Measurements from ENCODE around the gene BTG2. TPM values are rescaled to one million over a fixed set of nuclear protein-coding genes. Genes with fewer than 3 reads are reported as not detected.

Gene BTG2
- polyA plus RNA-seq, 2 of the 4 experiments (the other 2 are of a cell fraction) = 7.2 to 16.4 TPM

DNA sequence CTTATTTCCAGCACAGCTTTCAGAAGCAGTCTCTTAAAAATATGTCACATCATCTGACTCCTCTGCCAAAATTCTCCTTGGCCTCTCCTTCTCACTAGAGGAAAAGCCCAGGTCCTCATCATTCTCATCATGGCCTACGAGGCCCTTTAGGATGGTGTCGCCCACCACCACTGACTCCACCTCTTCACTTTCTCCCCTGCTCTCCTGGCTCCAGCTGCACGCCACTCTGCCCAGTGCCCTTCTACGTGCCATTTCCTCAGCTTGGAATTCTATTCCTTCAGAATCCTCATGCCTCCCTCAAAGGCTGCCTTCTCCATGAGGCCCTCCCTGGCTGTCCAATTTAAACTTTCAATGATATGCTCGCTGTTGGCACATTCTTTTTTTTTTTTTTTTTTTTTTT, 25.3 kb upstream of the BTG2 start:
- ChIA-PET POLR2A (interaction anchor here (0.8 to 1.7 kb wide), 2 partner anchors 25 to 26 kb away, joined by 3 to 5 read pairs; no protein-coding TSS in a partner anchor), CTCF (interaction anchor here (0.5 to 21.3 kb wide), 9 partner anchors 10 to 1211 kb away, joined by 3 to 510 read pairs (median 4); partner anchors contain the start of gene FMOD)
- Histone ChIP-seq H3K4me2 (no peak overlapping the region), H3K4me1 (peaks cover 8% of the 10 kb centered on the region; the same call in 2 of the 3 replicates), H3K27ac (no peak overlapping the region), H3K9me3 (no peaks in the 10 kb centered on the region), H3K4me3 (no peak overlapping the region)
- 82% methylated on average over 5 of the region's 5 CpGs for WGBS (ENCODE audit: missing lambda C conversion rate)
- TF ChIP-seq CTCF (IDR thresholded peaks at IDR 0.05) (no peak), RFX5 (IDR thresholded peaks at IDR 0.05) (no peak), NFE2L2 (conservative IDR thresholded peaks at IDR 0.05; ENCODE audit: low read length) (no peak), FOSL2 (IDR thresholded peaks at IDR 0.05) (no peak), FOSL2 (CRISPR knock-in tag; IDR thresholded peaks at IDR 0.05) (no peak), GATA3 (IDR thresholded peaks at IDR 0.05; ENCODE audit: borderline replicate concordance) (no peak), MAX (IDR thresholded peaks at IDR 0.05) (no peak), HEYL (CRISPR knock-in tag; IDR thresholded peaks at IDR 0.05) (no peak), ESRRA (IDR thresholded peaks at IDR 0.05; ENCODE audit: borderline replicate concordance, low read length) (no peak), HOXA7 (CRISPR knock-in tag; IDR thresholded peaks at IDR 0.05) (no peak), HOXB5 (CRISPR knock-in tag; IDR thresholded peaks at IDR 0.05) (no peak), TP53 (CRISPR knock-in tag; IDR thresholded peaks at IDR 0.05) (no peak), NPAS2 (CRISPR knock-in tag; IDR thresholded peaks at IDR 0.05; ENCODE audit: borderline replicate concordance) (no peak), CBX2 (IDR thresholded peaks at IDR 0.05; ENCODE audit: borderline replicate concordance, low read depth) (no peak), POLR2A (IDR thresholded peaks at IDR 0.05; ENCODE audit: low read length) (no peak), RNF2 (IDR thresholded peaks at IDR 0.05; ENCODE audit: borderline replicate concordance, low read depth) (no peak)
- TF ChIP-seq, protein P1, sequence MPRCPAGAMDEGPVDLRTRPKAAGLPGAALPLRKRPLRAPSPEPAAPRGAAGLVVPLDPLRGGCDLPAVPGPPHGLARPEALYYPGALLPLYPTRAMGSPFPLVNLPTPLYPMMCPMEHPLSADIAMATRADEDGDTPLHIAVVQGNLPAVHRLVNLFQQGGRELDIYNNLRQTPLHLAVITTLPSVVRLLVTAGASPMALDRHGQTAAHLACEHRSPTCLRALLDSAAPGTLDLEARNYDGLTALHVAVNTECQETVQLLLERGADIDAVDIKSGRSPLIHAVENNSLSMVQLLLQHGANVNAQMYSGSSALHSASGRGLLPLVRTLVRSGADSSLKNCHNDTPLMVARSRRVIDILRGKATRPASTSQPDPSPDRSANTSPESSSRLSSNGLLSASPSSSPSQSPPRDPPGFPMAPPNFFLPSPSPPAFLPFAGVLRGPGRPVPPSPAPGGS (IDR thresholded peaks at IDR 0.05) = no peak
- no peak for DNase-seq (ENCODE audit: low read depth in 1 of 2, low spot score in 1 of 2)
- ATAC-seq = no peak
- FAIRE-seq = no peak

- ATAC-seq (peak; percentile 60 to 85; a peak in 4 of 6 replicates), DNase-seq (ENCODE audit: low read depth in 1 of 2, low spot score in 1 of 2) (peak; percentile 28 to 60), FAIRE-seq (no peak)
- H3K4me3 ChIP-seq = no peak overlapping the region
- peaks cover 8% of the 10 kb centered on the region; the same call in 2 of the 3 replicates for H3K4me1 ChIP-seq
- ChIA-PET POLR2A (interaction anchor here (0.8 to 1.7 kb wide), 3 partner anchors 24 to 46 kb away, joined by 3 to 5 read pairs (median 3); no protein-coding TSS in a partner anchor), CTCF (interaction anchor here (0.6 to 21.3 kb wide), 9 partner anchors 11 to 114 kb away, joined by 3 to 510 read pairs (median 4); partner anchors contain the start of gene FMOD)
- 0 out of 3 replicates have a peak overlapping the region, but pooled peaks have one; percentile 5 for H3K4me2 ChIP-seq
- H3K27ac ChIP-seq = no peak overlapping the region
- 56% methylated on average over 3 of the region's 3 CpGs for WGBS (ENCODE audit: missing lambda C conversion rate)
- H3K9me3 ChIP-seq = no peaks in the 10 kb centered on the region
- TF ChIP-seq, protein P1 (IDR thresholded peaks at IDR 0.05) = no peak
- TF ChIP-seq RNF2 (IDR thresholded peaks at IDR 0.05; ENCODE audit: borderline replicate concordance, low read depth) = no peak
- no peak for TF ChIP-seq E2F6 (IDR thresholded peaks at IDR 0.05; ENCODE audit: borderline replicate concordance, low read depth)
- TF ChIP-seq BHLHE40 (IDR thresholded peaks at IDR 0.05; ENCODE audit: low read depth, low read length) = no peak
- TF ChIP-seq PHF8 (IDR thresholded peaks at IDR 0.05; ENCODE audit: borderline replicate concordance, low read depth) = no peak
- TF ChIP-seq MAFK (IDR thresholded peaks at IDR 0.05; ENCODE audit: partially characterized antibody) = no peak
- no peak for TF ChIP-seq EHF (CRISPR knock-in tag; IDR thresholded peaks at IDR 0.05)
- TF ChIP-seq RCOR1 (IDR thresholded peaks at IDR 0.05; ENCODE audit: low read depth, low read length) = no peak
- no peak for TF ChIP-seq TFCP2L1 (CRISPR knock-in tag; IDR thresholded peaks at IDR 0.05)
- no peak for TF ChIP-seq EHMT2 (IDR thresholded peaks at IDR 0.05; ENCODE audit: low read depth)
- no peak for TF ChIP-seq JUNB (IDR thresholded peaks at IDR 0.05)
- no peak for TF ChIP-seq HEYL (CRISPR knock-in tag; IDR thresholded peaks at IDR 0.05)
- no peak for TF ChIP-seq NR3C1 (IDR thresholded peaks at IDR 0.05)
- TF ChIP-seq HOXB5 (CRISPR knock-in tag; IDR thresholded peaks at IDR 0.05) = no peak
- TF ChIP-seq ZNF302 (CRISPR knock-in tag; IDR thresholded peaks at IDR 0.05) = no peak
- no peak for TF ChIP-seq KDM1A (IDR thresholded peaks at IDR 0.05; ENCODE audit: low read depth)
- TF ChIP-seq, protein P2, sequence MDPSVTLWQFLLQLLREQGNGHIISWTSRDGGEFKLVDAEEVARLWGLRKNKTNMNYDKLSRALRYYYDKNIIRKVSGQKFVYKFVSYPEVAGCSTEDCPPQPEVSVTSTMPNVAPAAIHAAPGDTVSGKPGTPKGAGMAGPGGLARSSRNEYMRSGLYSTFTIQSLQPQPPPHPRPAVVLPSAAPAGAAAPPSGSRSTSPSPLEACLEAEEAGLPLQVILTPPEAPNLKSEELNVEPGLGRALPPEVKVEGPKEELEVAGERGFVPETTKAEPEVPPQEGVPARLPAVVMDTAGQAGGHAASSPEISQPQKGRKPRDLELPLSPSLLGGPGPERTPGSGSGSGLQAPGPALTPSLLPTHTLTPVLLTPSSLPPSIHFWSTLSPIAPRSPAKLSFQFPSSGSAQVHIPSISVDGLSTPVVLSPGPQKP (IDR thresholded peaks at IDR 0.05; ENCODE audit: low read depth, low read length) = no peak
- TF ChIP-seq, protein P3, sequence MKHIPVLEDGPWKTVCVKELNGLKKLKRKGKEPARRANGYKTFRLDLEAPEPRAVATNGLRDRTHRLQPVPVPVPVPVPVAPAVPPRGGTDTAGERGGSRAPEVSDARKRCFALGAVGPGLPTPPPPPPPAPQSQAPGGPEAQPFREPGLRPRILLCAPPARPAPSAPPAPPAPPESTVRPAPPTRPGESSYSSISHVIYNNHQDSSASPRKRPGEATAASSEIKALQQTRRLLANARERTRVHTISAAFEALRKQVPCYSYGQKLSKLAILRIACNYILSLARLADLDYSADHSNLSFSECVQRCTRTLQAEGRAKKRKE (CRISPR knock-in tag; IDR thresholded peaks at IDR 0.05; ENCODE audit: low read depth) = no peak
Observed at GRCh38 chr1:203281033-203281432, 24.3 kb upstream of the BTG2 start.

Data from A549 (cell line).